ENCODE data around the gene C1QTNF5. TPM values are rescaled to one million over a fixed set of nuclear protein-coding genes. Genes with fewer than 3 reads are reported as not detected.

The C1QTNF5 gene
- total RNA-seq, 1 donor from 2014 or later, result not detected

GRCh38 chr11:119369132-119369925 is 28.6 kb upstream of the C1QTNF5 start:
- Mint-ChIP-seq H3K27ac (no peak overlapping the region), H3K4me3 (ENCODE audit: low read depth) (no peak overlapping the region), H3K27me3 (ENCODE audit: low read depth) (peaks cover 19% of the 10 kb centered on the region), H3K9me3 (no peaks in the 10 kb centered on the region), H3K4me1 (ENCODE audit: low read depth) (peaks cover 7% of the 10 kb centered on the region), H3K36me3 (ENCODE audit: low read depth) (no peaks in the 10 kb centered on the region)
- DNase-seq (ENCODE audit: low spot score), result no peak
- intact Hi-C loops (cut with micrococcal nuclease), result no loop called here

DNA sequence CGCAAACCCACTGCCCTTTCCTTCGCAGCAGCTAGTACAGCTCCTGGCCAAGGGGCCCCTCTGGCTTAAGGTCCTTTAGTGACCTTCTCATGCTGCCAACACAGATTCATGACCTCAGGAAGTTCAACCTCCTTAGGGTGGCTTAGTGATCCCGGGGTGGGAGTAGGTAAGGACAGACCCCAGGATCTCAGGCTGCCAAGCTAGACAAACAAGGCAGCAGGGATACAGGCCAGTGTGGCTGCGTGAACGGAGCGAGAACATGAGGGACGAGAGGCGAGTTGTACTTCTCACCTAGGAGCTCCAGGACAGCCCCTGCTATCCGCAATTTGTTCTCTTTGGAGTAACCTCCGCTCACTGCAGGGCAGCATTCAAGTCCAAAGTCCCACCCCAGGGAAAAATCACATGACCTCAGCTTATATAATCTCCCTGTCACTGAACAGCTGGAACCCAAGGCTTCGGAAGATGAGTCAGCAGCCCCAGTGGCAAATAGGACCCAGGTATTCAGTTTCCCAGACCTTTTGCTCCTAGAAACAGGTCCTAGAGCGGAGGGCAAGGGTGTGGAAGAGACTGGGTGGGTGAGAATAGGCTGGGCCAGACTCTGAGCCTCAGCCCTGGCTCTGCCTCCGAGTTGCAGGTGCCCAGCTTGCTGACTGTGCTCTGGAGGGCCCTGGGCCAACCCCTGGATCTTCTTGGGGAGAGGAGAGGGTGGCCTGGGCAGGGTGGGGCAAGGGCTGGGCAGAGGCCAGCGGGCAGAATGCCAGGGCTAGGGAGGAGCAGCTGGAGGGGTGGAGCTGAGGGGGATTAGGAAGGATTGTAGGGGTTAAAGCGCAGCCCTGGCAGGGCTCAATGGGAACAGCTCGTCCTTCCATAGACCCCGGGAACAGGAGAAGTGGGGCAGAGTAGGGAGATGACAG is 27.7 kb upstream of the C1QTNF5 start:
- Mint-ChIP-seq H3K9me3 (no peaks in the 10 kb centered on the region), H3K27me3 (ENCODE audit: low read depth) (peaks cover 19% of the 10 kb centered on the region), H3K36me3 (ENCODE audit: low read depth) (no peaks in the 10 kb centered on the region), H3K4me1 (ENCODE audit: low read depth) (peaks cover 4% of the 10 kb centered on the region), H3K27ac (no peak overlapping the region), H3K4me3 (ENCODE audit: low read depth) (no peak overlapping the region)
- intact Hi-C loops (cut with micrococcal nuclease), result no loop called here
- no peak for DNase-seq (ENCODE audit: low spot score)

GRCh38 chr11:119367661-119368120 is 27.0 kb upstream of the C1QTNF5 start:
- intact Hi-C loops (cut with micrococcal nuclease), result no loop called here
- Mint-ChIP-seq H3K4me3 (ENCODE audit: low read depth) (no peak overlapping the region), H3K36me3 (ENCODE audit: low read depth) (no peaks in the 10 kb centered on the region), H3K9me3 (no peaks in the 10 kb centered on the region), H3K27me3 (ENCODE audit: low read depth) (peaks cover 22% of the 10 kb centered on the region), H3K27ac (no peak overlapping the region), H3K4me1 (ENCODE audit: low read depth) (peaks cover 3% of the 10 kb centered on the region)
- DNase-seq (ENCODE audit: low spot score), result no peak

DNA sequence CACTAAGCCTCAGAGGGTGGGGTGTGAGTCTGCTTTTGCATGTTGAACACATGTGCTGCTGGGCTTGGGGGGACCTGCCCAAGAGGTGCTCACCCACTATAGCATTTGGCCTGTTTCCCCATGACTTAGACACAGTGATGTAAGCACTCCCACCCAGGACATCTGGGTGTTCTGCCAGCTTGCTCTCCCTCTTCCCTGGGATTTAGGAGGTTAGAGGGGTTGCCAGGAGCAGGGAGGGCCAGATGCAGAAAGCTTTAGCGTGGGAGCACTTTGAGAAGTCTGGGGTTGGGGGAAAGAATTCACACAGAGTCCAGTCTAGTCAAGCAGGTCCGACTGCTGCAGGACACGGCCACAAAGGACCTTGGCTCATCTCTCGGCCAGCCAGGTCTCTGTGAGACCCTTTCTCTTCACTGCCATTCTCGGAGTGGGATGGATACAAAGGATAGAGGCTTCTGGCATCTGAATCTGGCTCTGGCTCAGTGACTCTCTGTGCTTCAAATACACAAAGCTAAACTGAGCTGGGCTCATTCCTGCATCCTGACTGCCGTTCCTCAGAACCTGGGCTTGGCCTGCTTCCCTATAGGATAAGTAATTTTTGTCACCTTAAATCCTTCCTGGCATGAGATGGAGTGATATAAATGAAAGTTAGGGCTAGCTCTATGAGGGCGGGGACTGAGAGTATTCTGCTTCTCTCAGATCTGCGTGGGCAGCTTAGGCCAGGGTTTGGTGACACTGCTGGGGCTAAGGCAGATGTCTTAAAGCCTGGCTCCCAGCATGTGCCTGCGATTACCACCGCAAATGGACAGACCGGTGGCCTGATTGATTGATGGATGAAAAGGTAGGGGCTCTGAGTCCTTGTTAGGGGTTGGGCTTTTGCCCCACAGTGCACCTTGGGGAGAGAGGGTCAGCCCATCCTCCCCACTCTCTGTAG is 26.3 kb upstream of the C1QTNF5 start:
- peaks cover 29% of the 10 kb centered on the region for H3K27me3 Mint-ChIP-seq (ENCODE audit: low read depth)
- H3K4me1 Mint-ChIP-seq (ENCODE audit: low read depth), result peaks cover 8% of the 10 kb centered on the region
- no peaks in the 10 kb centered on the region for H3K36me3 Mint-ChIP-seq (ENCODE audit: low read depth)
- no peak overlapping the region for H3K27ac Mint-ChIP-seq
- intact Hi-C loops (cut with micrococcal nuclease), result no loop called here
- H3K9me3 Mint-ChIP-seq, result no peaks in the 10 kb centered on the region
- DNase-seq (ENCODE audit: low spot score), result no peak
- H3K4me3 Mint-ChIP-seq (ENCODE audit: low read depth), result no peak overlapping the region

DNA sequence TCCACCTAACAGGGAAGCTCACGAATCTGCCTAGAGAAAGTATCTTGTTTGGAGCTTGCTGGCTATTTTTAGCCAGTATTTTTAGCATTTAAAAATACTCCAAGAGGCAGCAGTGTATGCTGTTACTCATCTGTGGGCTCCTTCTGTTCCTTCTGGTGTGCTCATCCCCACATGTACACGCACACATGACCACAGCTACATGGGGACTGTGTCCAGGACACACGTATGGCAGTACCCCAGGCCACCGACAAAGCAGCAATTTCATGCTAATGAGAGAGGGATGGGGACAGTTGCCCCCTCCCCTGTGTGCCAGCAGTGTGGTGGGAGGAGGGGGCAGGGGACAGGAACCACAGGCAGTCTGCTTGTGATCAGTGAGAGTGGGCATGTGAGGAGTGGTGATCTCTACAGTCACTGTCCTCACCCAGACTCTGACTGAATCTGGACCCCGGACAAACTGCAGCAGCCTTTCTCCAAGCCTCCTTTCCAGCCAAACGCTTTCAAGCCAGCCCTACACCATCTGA is 24.4 kb upstream of the C1QTNF5 start:
- Mint-ChIP-seq H3K4me1 (ENCODE audit: low read depth) (peaks cover 14% of the 10 kb centered on the region), H3K4me3 (ENCODE audit: low read depth) (no peak overlapping the region), H3K9me3 (no peaks in the 10 kb centered on the region), H3K36me3 (ENCODE audit: low read depth) (no peaks in the 10 kb centered on the region), H3K27me3 (ENCODE audit: low read depth) (peaks cover 30% of the 10 kb centered on the region), H3K27ac (no peak overlapping the region)
- no peak for DNase-seq (ENCODE audit: low spot score)
- intact Hi-C loops (cut with micrococcal nuclease), result no loop called here

DNA sequence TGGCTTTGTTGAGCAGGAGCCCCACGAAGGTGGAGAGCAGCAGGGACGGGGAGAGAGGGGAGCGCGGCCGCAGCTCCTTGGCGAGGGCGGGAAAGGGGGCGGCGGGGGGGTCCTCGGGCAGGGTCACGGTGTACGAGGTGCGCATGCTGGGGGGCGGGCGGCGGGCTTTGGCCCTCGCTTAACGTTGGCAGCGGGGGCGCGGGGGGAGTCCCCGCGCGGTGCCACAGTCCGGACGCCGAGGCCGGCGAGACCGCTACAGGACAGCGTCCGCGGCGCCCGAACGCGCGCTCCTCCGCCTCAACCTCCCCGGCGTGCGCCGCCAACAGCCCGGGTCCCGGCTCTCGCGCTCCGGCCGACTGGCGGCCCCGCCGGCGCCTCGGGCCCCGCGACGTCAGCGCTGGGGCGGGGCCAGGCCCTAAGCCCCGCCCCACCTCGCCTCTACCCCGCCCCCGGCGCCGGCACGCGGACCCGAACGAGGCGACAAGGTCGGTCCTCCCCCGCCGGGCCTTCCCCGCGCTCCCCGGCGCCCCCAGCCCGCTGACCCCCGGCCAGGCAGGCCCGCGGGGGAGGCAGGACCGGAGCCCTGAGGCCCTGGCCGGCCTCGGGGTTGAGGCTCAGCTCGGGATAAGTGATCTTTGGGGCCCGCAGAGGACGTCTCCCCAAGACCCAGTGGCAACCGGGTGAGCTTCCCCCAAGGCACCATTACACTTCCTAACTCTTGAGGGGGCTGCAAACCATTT is 23.3 kb upstream of the C1QTNF5 start:
- DNase-seq (ENCODE audit: low spot score), result peak; percentile 53
- Mint-ChIP-seq H3K27me3 (ENCODE audit: low read depth) (peaks cover 30% of the 10 kb centered on the region), H3K4me3 (ENCODE audit: low read depth) (no peak overlapping the region), H3K36me3 (ENCODE audit: low read depth) (no peaks in the 10 kb centered on the region), H3K9me3 (no peaks in the 10 kb centered on the region), H3K4me1 (ENCODE audit: low read depth) (peaks cover 18% of the 10 kb centered on the region), H3K27ac (no peak overlapping the region)
- intact Hi-C loops (cut with micrococcal nuclease), result no loop called here

DNA sequence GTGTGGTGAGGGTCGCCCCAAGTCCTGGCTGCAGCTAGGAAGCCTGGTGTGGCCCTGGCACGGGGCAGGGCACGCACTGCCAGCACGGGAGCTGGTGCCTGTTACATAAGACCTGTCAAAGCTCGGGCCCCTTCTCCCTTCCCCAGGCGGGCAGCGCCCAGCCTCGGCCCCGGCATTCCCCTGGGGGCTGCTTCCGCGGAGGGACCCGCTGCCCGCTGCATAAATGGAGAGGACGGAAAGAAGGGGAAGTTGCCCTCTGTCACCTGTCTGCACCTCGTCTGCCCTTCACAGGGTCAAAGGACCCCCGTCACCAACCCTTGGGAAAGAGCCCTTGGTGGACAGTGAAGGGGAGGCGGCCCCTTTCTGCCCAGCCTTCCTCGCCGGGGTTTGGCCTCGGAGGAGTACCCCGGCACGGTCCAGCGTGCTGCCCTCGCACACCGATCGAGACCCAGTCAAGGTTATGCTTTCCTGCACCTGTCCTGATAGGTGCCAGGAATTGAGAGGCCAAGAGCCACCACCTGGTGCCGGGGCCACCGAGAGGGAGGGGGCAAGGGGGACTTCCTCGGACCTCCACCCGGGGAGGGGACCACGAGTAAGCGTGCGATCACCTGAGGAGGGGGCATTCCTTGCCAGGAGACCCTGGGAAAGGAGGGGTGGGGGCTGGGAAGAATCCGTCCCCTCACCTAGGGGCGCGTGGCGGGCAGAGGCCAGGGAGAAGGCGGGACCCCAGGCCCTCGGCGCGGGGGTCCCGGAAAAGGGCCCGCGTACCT is 22.6 kb upstream of the C1QTNF5 start:
- no peak for DNase-seq (ENCODE audit: low spot score)
- H3K27ac Mint-ChIP-seq, result no peak overlapping the region
- intact Hi-C loops (cut with micrococcal nuclease), result no loop called here

DNA sequence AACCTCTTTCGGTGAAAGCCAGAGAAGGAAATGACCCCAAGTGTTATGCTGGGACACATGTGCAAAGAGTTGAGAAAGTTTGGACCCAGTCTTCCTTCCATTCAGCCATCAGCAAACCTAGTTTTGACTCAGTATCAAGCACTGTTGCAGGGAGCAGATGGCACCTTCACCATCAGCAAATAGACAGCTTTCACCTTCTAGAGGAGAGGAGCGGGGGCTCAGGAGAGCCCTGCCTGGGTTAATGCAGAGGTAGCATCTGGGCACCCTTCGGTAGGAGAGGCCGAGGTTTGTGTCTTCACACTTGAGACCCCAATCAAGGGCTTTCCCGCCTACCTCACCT is 22.0 kb upstream of the C1QTNF5 start:
- DNase-seq (ENCODE audit: low spot score), result no peak
- no peaks in the 10 kb centered on the region for H3K36me3 Mint-ChIP-seq (ENCODE audit: low read depth)
- H3K4me3 Mint-ChIP-seq (ENCODE audit: low read depth), result peak overlapping the region; percentile 38
- intact Hi-C loops (cut with micrococcal nuclease), result no loop called here
- H3K27me3 Mint-ChIP-seq (ENCODE audit: low read depth), result peaks cover 29% of the 10 kb centered on the region
- no peaks in the 10 kb centered on the region for H3K9me3 Mint-ChIP-seq
- no peak overlapping the region for H3K27ac Mint-ChIP-seq
- peaks cover 18% of the 10 kb centered on the region for H3K4me1 Mint-ChIP-seq (ENCODE audit: low read depth)

More for the DNA sequence above, 22.6 kb upstream of the C1QTNF5 start:
- Mint-ChIP-seq H3K27me3 (ENCODE audit: low read depth) (peaks cover 30% of the 10 kb centered on the region), H3K4me1 (ENCODE audit: low read depth) (peaks cover 18% of the 10 kb centered on the region), H3K4me3 (ENCODE audit: low read depth) (peak overlapping the region; percentile 8), H3K9me3 (no peaks in the 10 kb centered on the region), H3K36me3 (ENCODE audit: low read depth) (no peaks in the 10 kb centered on the region)

GRCh38 chr11:119361941-119362725 is 21.4 kb upstream of the C1QTNF5 start:
- peak overlapping the region; percentile 38 for H3K4me3 Mint-ChIP-seq (ENCODE audit: low read depth)
- no peak for DNase-seq (ENCODE audit: low spot score)
- no peak overlapping the region for H3K27ac Mint-ChIP-seq
- no peaks in the 10 kb centered on the region for H3K9me3 Mint-ChIP-seq
- intact Hi-C loops (cut with micrococcal nuclease), result loop anchor here (1.0 kb wide), 1 partner anchor 19 kb away; the partner anchor contains the start of gene USP2
- H3K4me1 Mint-ChIP-seq (ENCODE audit: low read depth), result peaks cover 20% of the 10 kb centered on the region
- H3K27me3 Mint-ChIP-seq (ENCODE audit: low read depth), result peaks cover 29% of the 10 kb centered on the region
- H3K36me3 Mint-ChIP-seq (ENCODE audit: low read depth), result no peaks in the 10 kb centered on the region

DNA sequence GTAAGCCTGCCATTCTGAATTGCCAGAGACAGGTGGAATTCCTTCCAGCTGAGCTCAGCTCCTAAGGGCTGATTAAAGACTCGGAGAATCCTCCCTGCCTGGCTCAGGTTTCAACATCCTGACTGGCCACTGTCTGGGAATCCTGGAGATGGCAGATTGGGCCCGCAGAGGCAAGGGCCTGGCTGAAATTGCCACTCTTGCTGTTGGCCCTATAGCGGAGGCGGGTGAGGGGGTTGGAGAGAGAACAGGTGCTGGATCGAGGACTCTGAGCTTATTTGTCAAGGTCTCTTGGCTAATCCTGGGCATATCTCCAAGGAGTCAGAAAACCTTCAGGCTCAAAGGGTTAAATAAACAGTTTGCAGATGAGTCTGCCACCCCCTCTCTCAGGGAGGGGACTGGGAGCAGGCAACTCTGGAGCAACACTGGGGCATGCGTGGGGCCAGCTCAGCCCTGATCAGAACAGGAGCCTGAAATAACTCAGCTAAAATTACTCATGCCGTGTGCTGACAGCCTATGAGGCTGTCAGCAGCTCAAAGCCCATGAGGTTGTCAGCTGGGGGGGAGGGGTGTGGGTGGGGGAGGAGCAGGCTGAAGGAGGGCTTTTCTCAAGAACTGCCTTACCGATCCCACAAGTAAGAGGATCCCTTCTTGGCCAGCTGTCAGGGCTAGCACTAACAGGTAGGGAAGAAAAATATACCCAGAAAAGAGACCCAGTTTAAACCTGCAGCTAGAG is 20.5 kb upstream of the C1QTNF5 start:
- H3K4me3 Mint-ChIP-seq (ENCODE audit: low read depth), result no peak overlapping the region
- DNase-seq (ENCODE audit: low spot score), result no peak
- no peak overlapping the region for H3K27ac Mint-ChIP-seq
- no peaks in the 10 kb centered on the region for H3K36me3 Mint-ChIP-seq (ENCODE audit: low read depth)
- intact Hi-C loops (cut with micrococcal nuclease), result loop anchor here (1.0 kb wide), 1 partner anchor 20 kb away; the partner anchor contains the start of gene USP2
- no peaks in the 10 kb centered on the region for H3K9me3 Mint-ChIP-seq
- peaks cover 24% of the 10 kb centered on the region for H3K27me3 Mint-ChIP-seq (ENCODE audit: low read depth)
- H3K4me1 Mint-ChIP-seq (ENCODE audit: low read depth), result peaks cover 24% of the 10 kb centered on the region
